Caki2 (cell line): ENCODE results near the gene SMIM36. TPM values are rescaled to one million over a fixed set of nuclear protein-coding genes. Genes with fewer than 3 reads are reported as not detected.
"Not testable (repeated sequence)": the region's sequence is repeated elsewhere in the genome, so short reads cannot be mapped to it uniquely, and the experiment has no call there.

ENCODE experiments used
- DNase-seq: peaks from one replicate; pipeline ENCODE4 v3.0.0-alpha.2; 2015; ENCODE audit warnings: low read depth
- in situ Hi-C: cut with HindIII; loops from 2 replicates; pipeline ENCODE4 v1.10.0; 2016; ENCODE audit warnings: low sequenced_read_pairs, low pct_unique_long_range_greater_than_20kb, mixed read lengths
- total RNA-seq: library from RNA; depleted of rRNA; stranded (reverse); fragments of >200 nt; shearing (Covaris generic); gene quantifications from 2 replicates; pipeline ENCODE4 v1.2.3, GENCODE V29; 2014; ENCODE audit warnings: low replicate concordance

The SMIM36 gene
- total RNA-seq, 1 experiment from 2014 or later = not detected

- DNase-seq = no peak
- in situ Hi-C loops = no loop called here
Observed at GRCh38 chr17:55424893-55425540, 86.2 kb downstream of the SMIM36 start.

DNA sequence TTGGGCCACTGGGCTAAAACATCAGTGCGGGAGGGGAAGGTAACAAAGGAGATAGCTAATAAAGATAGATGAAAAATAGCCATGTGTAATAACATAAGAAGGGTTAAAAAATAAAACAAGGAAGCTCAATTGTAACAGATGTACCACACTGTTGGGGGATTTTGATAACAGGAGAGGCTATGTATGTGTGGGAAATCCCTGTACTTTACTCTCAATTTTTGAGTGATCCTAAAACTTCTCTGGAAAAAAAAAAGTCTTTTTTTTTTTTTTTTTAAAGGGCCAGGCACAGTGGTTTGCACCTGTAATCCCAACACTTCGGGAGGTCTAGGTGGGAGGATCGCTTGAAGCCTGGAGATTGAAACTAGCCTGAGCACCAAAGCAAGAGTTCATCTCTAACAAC, 87.7 kb downstream of the SMIM36 start:
- no peak for DNase-seq
- in situ Hi-C loops = no loop called here

DNA sequence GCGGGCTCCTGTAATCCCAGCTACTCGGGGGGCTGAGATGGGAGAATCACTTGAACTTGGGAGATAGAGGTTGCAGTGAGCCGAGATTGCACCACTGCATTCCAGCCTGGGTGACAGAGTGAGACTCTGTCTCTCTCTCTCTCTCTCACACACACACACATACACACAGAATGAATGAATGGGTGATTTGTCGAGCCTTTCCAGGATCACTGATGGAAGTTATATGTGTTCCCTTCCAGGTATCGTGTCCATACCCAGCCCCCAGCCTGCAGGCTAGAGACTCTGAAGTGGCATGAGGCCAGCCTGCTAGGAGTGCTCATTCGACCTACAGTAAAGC, 88.5 kb downstream of the SMIM36 start:
- DNase-seq, in situ Hi-C loops: not testable (repeated sequence)

GRCh38 chr17:55421179-55421934, 89.9 kb downstream of the SMIM36 start, which contains the start of gene MMD:
Gene MMD, minus strand, starts transcription at chr17:55421835. Its CDS starts 140 bp downstream, at chr17:55421695.
- in situ Hi-C loops = no loop called here
- DNase-seq = peak; percentile 48

GRCh38 chr17:55420776-55421178, 90.5 kb downstream of the SMIM36 start:
- no peak for DNase-seq
- in situ Hi-C loops = no loop called here

- no peak for DNase-seq
- in situ Hi-C loops = no loop called here
Observed at GRCh38 chr17:55420067-55420775, 91.0 kb downstream of the SMIM36 start.

GRCh38 chr17:55418369-55419268, 92.6 kb downstream of the SMIM36 start:
- no peak for DNase-seq
- in situ Hi-C loops = no loop called here

GRCh38 chr17:55417411-55418268, 93.6 kb downstream of the SMIM36 start:
- no peak for DNase-seq
- in situ Hi-C loops = no loop called here

- in situ Hi-C loops = no loop called here
- no peak for DNase-seq
Observed at GRCh38 chr17:55416470-55417052, 94.7 kb downstream of the SMIM36 start.

GRCh38 chr17:55416000-55416399, 95.3 kb downstream of the SMIM36 start:
- DNase-seq = no peak
- in situ Hi-C loops = no loop called here

DNA sequence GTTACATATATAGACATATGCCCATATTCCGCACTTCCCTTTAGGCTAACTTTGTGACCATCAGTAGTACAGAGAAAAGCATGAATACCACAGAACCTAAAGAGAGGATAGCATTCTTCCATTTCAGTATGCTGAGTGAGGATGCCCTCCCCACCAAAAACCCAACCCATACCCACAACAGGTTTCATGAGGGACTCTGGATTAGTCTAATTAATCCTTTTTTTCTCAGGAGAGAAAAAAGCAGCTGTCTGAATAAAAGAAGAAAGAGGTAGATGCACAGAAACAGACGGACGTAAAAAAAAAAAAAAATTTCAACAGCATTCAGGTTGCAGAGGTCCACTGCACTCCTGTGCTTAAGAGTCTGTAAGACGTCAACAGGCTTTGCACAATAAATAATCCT, 96.3 kb downstream of the SMIM36 start:
- in situ Hi-C loops = no loop called here
- DNase-seq = no peak

GRCh38 chr17:55413825-55414489, 97.3 kb downstream of the SMIM36 start:
- DNase-seq = no peak
- in situ Hi-C loops = no loop called here

DNA sequence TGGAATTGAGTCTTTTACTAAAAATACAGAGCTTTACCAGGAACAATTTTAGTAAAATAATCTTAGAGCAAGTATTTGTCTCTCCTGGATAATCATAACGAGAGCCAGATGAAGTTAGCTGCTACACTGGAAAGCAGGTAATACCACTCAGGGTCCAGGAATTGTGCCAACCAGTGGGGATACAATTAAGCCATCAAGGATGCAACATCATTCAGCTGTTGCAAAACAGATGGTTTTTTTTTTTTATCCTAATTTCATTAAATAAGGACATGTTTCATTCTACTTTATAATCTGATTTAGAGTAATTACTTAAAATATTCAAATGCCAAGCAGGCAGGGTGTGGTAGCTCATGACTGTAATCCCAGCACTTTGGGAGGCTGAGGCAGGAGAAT, 99.8 kb downstream of the SMIM36 start:
- DNase-seq = no peak
- in situ Hi-C loops = no loop called here

- in situ Hi-C loops = no loop called here
- no peak for DNase-seq
Observed at GRCh38 chr17:55410722-55411462, 100.4 kb downstream of the SMIM36 start.

GRCh38 chr17:55409030-55409800, 102.0 kb downstream of the SMIM36 start:
- in situ Hi-C loops = no loop called here
- no peak for DNase-seq
